ENCODE data around the gene GUCA1A.

GRCh38 chr6:42125663-42126062, 47.5 kb upstream of the GUCA1A start:
- TF ChIP-seq CTCF (conservative IDR thresholded peaks at IDR 0.05; ENCODE audit: low read depth, low read length) (no peak), EZH2 (IDR thresholded peaks at IDR 0.05; ENCODE audit: low read length, unreplicated experiment) (no peak), EZH2phosphoT487 (IDR thresholded peaks at IDR 0.05; ENCODE audit: borderline replicate concordance, low read length) (no peak)
